Activated naive CD8-positive, alpha-beta T cell treated with anti-CD3 and anti-CD28 coated beads, Interleukin-2, amount 10 ng/mL, durations not matched to agents 7 days and 5 days (primary cell): ENCODE measurements around the gene UBTF. TPM values are rescaled to one million over a fixed set of nuclear protein-coding genes. Genes with fewer than 3 reads are reported as not detected.

Experiments used
- ATAC-seq: fragments of 150-1000 bp; cut with Tn5 transposase; one replicate; pipeline ENCODE4 v1.10.0; 2021; ENCODE audit warnings: low read depth, moderate library complexity
- POLR2A ChIA-PET: fragments of 350-600 bp; sonication (Branson Sonifier 250); formaldehyde crosslinking; loops from one replicate; lab custom pipeline; 2021; ENCODE audit warnings: antibody characterized with exemption; lab: Charles Lee
- DNase-seq: peaks from one replicate; pipeline ENCODE4 v3.0.0; 2021
- H3K27ac Mint-ChIP-seq: one replicate; pipeline ENCODE4 v1.8.0; 2022; ENCODE audit warnings: mild to moderate bottlenecking, mixed read lengths
- H3K27me3 Mint-ChIP-seq: one replicate; pipeline ENCODE4 v1.8.0; 2022; ENCODE audit warnings: mild to moderate bottlenecking, moderate library complexity, mixed read lengths
- H3K36me3 Mint-ChIP-seq: one replicate; pipeline ENCODE4 v1.8.0; 2021; ENCODE audit warnings: mild to moderate bottlenecking, mixed read lengths
- H3K4me1 Mint-ChIP-seq: one replicate; pipeline ENCODE4 v1.8.0; 2021; ENCODE audit warnings: mixed read lengths
- H3K4me3 Mint-ChIP-seq: one replicate; pipeline ENCODE4 v1.8.0; 2022; ENCODE audit warnings: mild to moderate bottlenecking, moderate library complexity, mixed read lengths
- H3K9me3 Mint-ChIP-seq: one replicate; pipeline ENCODE4 v1.8.0; 2021; ENCODE audit warnings: mixed read lengths
- total RNA-seq, 2 experiments: library from RNA; stranded (reverse); gene quantifications; one replicate each; pipeline ENCODE4 v1.2.3, GENCODE V29; 2021

UBTF gene
- total RNA-seq, 2 experiments from 2014 or later: 183 to 200 TPM

DNA sequence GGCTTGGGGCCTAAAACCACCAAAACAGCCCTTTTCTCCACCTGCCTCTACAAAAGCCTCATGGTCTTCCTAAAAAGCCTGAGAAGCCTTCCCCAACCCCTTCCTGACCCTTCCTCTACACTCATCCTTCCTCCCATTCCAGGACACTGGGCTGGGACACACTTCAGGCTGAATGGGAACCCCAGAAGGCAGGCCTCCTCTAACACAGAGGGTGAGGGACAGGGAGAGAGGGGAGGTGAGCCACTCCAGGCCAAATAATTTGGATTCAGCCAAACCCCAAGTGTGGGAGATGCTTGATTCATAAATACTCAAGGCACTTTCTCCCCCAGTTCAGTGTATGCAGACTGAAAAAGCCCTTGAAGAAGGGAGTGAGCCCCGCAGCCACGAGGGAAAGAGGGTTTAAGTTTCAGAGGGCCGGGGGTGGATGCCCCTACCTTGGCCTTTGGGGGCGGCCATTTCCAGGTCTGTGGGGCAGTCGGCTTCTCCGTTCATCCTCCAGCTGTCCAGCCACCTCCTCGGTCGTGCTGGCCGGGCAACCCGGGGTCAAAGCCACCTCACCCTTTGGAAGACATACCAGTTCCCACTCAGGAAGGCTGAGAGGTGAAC lies 1.6 kb downstream of the UBTF start:
- no peak for ATAC-seq
- no peak for DNase-seq
- H3K27me3 Mint-ChIP-seq: no peaks in the 10 kb centered on the region
- POLR2A ChIA-PET: interaction anchor here (0.6 to 6.4 kb wide), 19 partner anchors 8 to 1273 kb away, joined by 3 to 82 read pairs (median 5); partner anchors contain the start of genes SLC25A39 and TMUB2
- peak overlapping the region; percentile 99 for H3K4me3 Mint-ChIP-seq
- peaks cover 40% of the 10 kb centered on the region for H3K36me3 Mint-ChIP-seq
- peaks cover 47% of the 10 kb centered on the region for H3K4me1 Mint-ChIP-seq
- H3K27ac Mint-ChIP-seq: peak overlapping the region; percentile 94
- no peaks in the 10 kb centered on the region for H3K9me3 Mint-ChIP-seq

- peaks cover 41% of the 10 kb centered on the region for H3K4me1 Mint-ChIP-seq
- peak overlapping the region; percentile 99 for H3K4me3 Mint-ChIP-seq
- ATAC-seq (no peak), DNase-seq (no peak)
- no peaks in the 10 kb centered on the region for H3K9me3 Mint-ChIP-seq
- H3K27me3 Mint-ChIP-seq: no peaks in the 10 kb centered on the region
- H3K36me3 Mint-ChIP-seq: peaks cover 39% of the 10 kb centered on the region
- H3K27ac Mint-ChIP-seq: peak overlapping the region; percentile 94
- POLR2A ChIA-PET: interaction anchor here (0.6 to 6.4 kb wide), 13 partner anchors 9 to 129 kb away, joined by 3 to 72 read pairs (median 6); partner anchors contain the start of genes GRN, SLC25A39 and TMUB2
Observed at GRCh38 chr17:44216694-44217093, 2.8 kb downstream of the UBTF start.

DNA sequence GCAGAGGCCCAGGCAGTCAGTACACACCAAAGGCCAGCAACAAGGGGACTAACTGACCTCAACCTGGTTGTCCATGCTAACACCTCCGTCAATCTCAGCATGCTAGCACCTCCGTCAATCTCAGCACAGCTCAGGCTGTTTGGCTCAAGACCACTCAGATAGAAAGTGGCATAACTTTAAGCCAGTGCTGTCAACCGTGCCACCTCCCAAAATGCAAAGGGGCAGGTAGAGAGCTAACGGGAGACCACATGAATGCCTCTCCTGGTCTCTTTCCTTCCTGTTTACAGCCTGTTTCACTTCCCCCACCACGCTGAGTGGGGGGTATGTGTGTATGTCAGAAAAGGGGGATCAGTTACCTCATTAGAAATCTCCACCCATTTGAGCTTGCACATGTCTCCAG lies 3.3 kb downstream of the UBTF start:
- peaks cover 39% of the 10 kb centered on the region for H3K36me3 Mint-ChIP-seq

GRCh38 chr17:44214896-44215295 lies 4.6 kb downstream of the UBTF start:
- DNase-seq (no peak), ATAC-seq (no peak)
- POLR2A ChIA-PET: interaction anchor here (1.9 to 2.8 kb wide), 3 partner anchors 11 to 28 kb away, joined by 11 to 20 read pairs (median 12); partner anchors contain the start of gene TMUB2
- peak overlapping the region; percentile 94 for H3K27ac Mint-ChIP-seq
- H3K4me3 Mint-ChIP-seq: peak overlapping the region; percentile 99
- no peaks in the 10 kb centered on the region for H3K27me3 Mint-ChIP-seq
- no peaks in the 10 kb centered on the region for H3K9me3 Mint-ChIP-seq
- H3K36me3 Mint-ChIP-seq: peaks cover 42% of the 10 kb centered on the region
- H3K4me1 Mint-ChIP-seq: peaks cover 51% of the 10 kb centered on the region

More for the DNA sequence above, 3.3 kb downstream of the UBTF start:
- no peaks in the 10 kb centered on the region for H3K27me3 Mint-ChIP-seq
- no peaks in the 10 kb centered on the region for H3K9me3 Mint-ChIP-seq
- peak; percentile 53 for DNase-seq
- peak; percentile 11 for ATAC-seq
- H3K4me3 Mint-ChIP-seq: peak overlapping the region; percentile 99
- POLR2A ChIA-PET: interaction anchor here (0.6 to 6.4 kb wide), 13 partner anchors 9 to 129 kb away, joined by 3 to 72 read pairs (median 6); partner anchors contain the start of genes GRN, SLC25A39 and TMUB2
- H3K27ac Mint-ChIP-seq: peak overlapping the region; percentile 94
- H3K4me1 Mint-ChIP-seq: peaks cover 44% of the 10 kb centered on the region

DNA sequence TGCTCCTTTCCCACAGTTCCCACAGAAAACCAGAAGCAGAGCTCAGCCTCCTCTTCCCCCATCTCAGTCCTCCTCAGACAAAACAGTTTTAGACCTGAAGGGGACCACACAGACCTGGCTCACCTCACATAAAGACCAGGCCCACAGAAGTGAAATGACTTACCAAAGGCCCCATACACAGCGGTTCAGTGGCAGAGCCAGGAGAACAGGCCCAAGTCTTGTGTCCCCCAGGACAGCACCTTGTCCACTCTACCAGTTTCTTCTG lies 5.3 kb downstream of the UBTF start:
- DNase-seq (no peak), ATAC-seq (no peak)
- H3K4me3 Mint-ChIP-seq: no peak overlapping the region
- no peaks in the 10 kb centered on the region for H3K27me3 Mint-ChIP-seq
- H3K4me1 Mint-ChIP-seq: peaks cover 54% of the 10 kb centered on the region
- POLR2A ChIA-PET: interaction anchor here (1.4 kb wide), 1 partner anchor 16 kb away, joined by 4 read pairs; no protein-coding TSS in a partner anchor
- no peaks in the 10 kb centered on the region for H3K9me3 Mint-ChIP-seq
- H3K36me3 Mint-ChIP-seq: peaks cover 44% of the 10 kb centered on the region
- H3K27ac Mint-ChIP-seq: peak overlapping the region; percentile 94

- H3K27ac Mint-ChIP-seq: peak overlapping the region; percentile 94
- DNase-seq (no peak), ATAC-seq (no peak)
- H3K4me1 Mint-ChIP-seq: peaks cover 54% of the 10 kb centered on the region
- no peaks in the 10 kb centered on the region for H3K27me3 Mint-ChIP-seq
- H3K36me3 Mint-ChIP-seq: peaks cover 47% of the 10 kb centered on the region
- H3K4me3 Mint-ChIP-seq: peak overlapping the region; percentile 7
- POLR2A ChIA-PET: interaction anchor here (0.8 to 5.0 kb wide), 3 partner anchors 7 to 15 kb away, joined by 3 to 57 read pairs (median 4); partner anchors contain the start of gene UBTF
- no peaks in the 10 kb centered on the region for H3K9me3 Mint-ChIP-seq
Observed at GRCh38 chr17:44213403-44214229, 5.9 kb downstream of the UBTF start.

GRCh38 chr17:44212507-44213402 lies 6.7 kb downstream of the UBTF start:
- Mint-ChIP-seq H3K9me3 (no peaks in the 10 kb centered on the region), H3K27ac (peak overlapping the region; percentile 94), H3K27me3 (no peaks in the 10 kb centered on the region), H3K4me1 (peaks cover 56% of the 10 kb centered on the region), H3K36me3 (peaks cover 52% of the 10 kb centered on the region), H3K4me3 (peak overlapping the region; percentile 8)
- POLR2A ChIA-PET: interaction anchor here (0.6 to 5.0 kb wide), 7 partner anchors 8 to 113 kb away, joined by 3 to 57 read pairs (median 4); partner anchors contain the start of genes SLC25A39 and UBTF
- no peak for ATAC-seq
- no peak for DNase-seq

DNA sequence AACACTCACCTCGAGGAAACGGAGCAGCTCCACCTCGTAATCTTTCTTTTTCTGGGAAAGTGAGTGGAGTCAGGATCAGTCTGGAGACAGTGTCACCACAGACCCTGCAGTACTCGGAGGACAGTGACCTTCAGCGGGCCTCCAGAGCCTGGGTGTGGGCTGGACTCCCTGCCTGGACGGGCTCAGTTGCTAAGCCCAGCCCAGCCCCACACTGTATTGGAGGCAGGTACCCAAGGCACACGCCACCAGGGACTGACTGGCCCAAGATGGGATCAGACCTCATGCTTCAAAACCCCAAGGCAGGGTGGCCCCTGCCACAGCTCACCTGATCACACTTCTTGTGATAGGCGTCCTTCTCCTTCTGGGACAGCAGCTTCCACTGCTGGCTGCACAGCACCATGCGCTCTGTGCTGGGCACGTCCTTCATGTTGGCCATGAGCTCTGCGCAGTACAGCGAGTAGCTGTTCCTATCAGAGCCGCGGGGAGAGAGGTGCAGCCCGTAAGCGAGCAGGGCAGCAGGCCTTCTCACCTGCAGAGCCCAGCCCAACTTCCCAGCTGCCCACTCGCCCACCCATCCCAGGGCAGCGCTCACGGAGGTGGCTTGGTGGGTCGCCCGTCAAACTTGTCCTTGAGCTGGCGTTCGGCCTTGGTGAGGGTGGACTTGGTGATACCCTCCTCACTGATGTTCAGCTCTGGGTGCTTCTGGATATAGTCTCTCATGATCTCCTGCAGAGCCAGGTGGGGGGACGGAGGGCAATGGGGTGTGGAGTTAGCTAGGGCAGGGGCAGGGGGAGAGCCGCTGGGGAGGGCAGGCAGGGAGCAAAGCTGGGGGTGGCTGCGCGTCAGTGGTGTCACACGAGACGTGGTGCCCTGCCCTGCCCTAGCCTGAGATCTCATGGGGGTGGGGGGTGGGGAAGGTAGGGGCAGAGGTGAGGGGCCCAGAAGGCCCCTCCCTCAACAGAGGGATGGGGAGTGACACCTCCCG lies 7.9 kb downstream of the UBTF start:
- H3K9me3 Mint-ChIP-seq: no peaks in the 10 kb centered on the region
- ATAC-seq (no peak), DNase-seq (no peak)
- no peaks in the 10 kb centered on the region for H3K27me3 Mint-ChIP-seq
- no peak overlapping the region for H3K4me3 Mint-ChIP-seq
- peak overlapping the region; percentile 58 for H3K27ac Mint-ChIP-seq
- POLR2A ChIA-PET: interaction anchor here (1.2 to 5.0 kb wide), 6 partner anchors 9 to 134 kb away, joined by 3 to 57 read pairs (median 14); partner anchors contain the start of genes GRN, SLC25A39, TMUB2 and UBTF
- peaks cover 49% of the 10 kb centered on the region for H3K36me3 Mint-ChIP-seq
- H3K4me1 Mint-ChIP-seq: peaks cover 47% of the 10 kb centered on the region

DNA sequence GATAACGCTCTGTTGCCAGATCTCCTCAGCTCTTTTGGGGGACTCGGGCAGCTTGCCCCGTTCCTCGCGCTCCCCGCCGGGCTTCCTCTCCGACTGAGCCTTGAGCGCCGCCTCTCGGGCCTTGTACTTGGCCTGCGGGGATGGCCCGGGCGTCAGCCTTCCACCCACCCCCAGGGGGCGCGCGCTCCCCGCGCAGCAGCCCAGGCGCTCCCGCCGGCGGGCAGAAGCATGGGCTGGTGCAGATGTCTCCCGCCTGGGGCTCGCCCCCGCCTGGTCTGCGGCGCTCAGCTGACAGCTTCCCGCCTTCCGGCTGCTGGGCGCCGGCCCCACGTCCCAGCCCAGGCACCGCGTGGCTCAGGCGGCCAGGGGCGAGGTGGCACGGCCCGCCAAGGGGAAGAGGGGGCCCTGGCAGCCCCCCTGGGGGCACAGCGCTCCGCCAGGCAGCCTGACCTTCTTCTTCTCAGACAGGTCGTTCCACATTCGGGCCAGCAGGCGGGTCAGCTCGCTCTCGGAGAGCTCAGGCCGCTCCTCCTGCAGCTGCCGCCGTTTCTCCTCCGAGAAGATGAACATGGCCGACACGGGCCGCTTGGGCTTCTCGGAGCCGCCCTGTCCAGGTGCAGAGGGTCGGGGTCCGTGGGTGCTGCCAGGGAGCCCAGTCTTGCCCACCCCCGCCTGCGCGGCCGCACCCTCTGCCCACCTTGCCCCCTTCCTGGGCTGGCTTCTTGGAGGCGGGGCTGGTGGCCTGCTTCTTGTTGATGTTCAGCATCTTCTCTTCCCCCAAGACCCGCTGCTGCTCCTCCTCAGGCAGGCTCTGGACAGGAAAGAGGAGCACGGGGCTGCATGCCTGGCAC lies 8.9 kb downstream of the UBTF start:
- H3K27ac Mint-ChIP-seq: peak overlapping the region; percentile 80
- H3K27me3 Mint-ChIP-seq: no peaks in the 10 kb centered on the region
- H3K4me1 Mint-ChIP-seq: peaks cover 39% of the 10 kb centered on the region
- ATAC-seq (peak; percentile 97), DNase-seq (peak; percentile 99)
- POLR2A ChIA-PET: interaction anchor here (0.6 to 5.0 kb wide), 20 partner anchors 8 to 1994 kb away, joined by 3 to 57 read pairs (median 5); partner anchors contain the start of genes GRN, SLC25A39, TMUB2 and UBTF
- H3K9me3 Mint-ChIP-seq: no peaks in the 10 kb centered on the region
- peak overlapping the region; percentile 76 for H3K4me3 Mint-ChIP-seq
- H3K36me3 Mint-ChIP-seq: peaks cover 41% of the 10 kb centered on the region

GRCh38 chr17:44209786-44210341 lies 9.6 kb downstream of the UBTF start:
- H3K27ac Mint-ChIP-seq: peak overlapping the region; percentile 80
- DNase-seq (no peak), ATAC-seq (no peak)
- H3K9me3 Mint-ChIP-seq: no peaks in the 10 kb centered on the region
- H3K36me3 Mint-ChIP-seq: peaks cover 34% of the 10 kb centered on the region
- peaks cover 32% of the 10 kb centered on the region for H3K4me1 Mint-ChIP-seq
- H3K4me3 Mint-ChIP-seq: peak overlapping the region; percentile 76
- POLR2A ChIA-PET: interaction anchor here (0.6 to 5.0 kb wide), 19 partner anchors 8 to 141 kb away, joined by 3 to 57 read pairs (median 5); partner anchors contain the start of genes GRN, SLC25A39, TMUB2 and UBTF
- no peaks in the 10 kb centered on the region for H3K27me3 Mint-ChIP-seq
